Activated T-helper 1 cell treated with anti-CD3 and anti-CD28 coated beads, Interleukin-12 subunit alpha, Interleukin-12 subunit beta, Interleukin-2, Interleukin-4 antibody, amounts not matched to agents 30 ng/mL and 10 ng/mL and 1 ng/mL, durations not matched to agents 14 hours and 24 hours and 36 hours (primary cell): ENCODE data around the gene ZNF576. TPM values are rescaled to one million over a fixed set of nuclear protein-coding genes. Genes with fewer than 3 reads are reported as not detected.
"Not testable (repeated sequence)": the region's sequence is repeated elsewhere in the genome, so short reads cannot be mapped to it uniquely, and the experiment has no call there.

Experiments
- DNase-seq: peaks from one replicate; pipeline ENCODE4 v3.0.0; 2021; ENCODE audit warnings: low spot score
- H3K27ac Mint-ChIP-seq: one replicate; pipeline ENCODE4 v1.8.0; 2021; ENCODE audit warnings: mild to moderate bottlenecking, mixed read lengths
- H3K27me3 Mint-ChIP-seq: one replicate; pipeline ENCODE4 v1.8.0; 2022; ENCODE audit warnings: mild to moderate bottlenecking, moderate library complexity, mixed read lengths; ENCODE audit not compliant: insufficient read depth
- H3K36me3 Mint-ChIP-seq: one replicate; pipeline ENCODE4 v1.8.0; 2021; ENCODE audit warnings: low read depth, mixed read lengths
- H3K4me1 Mint-ChIP-seq: one replicate; pipeline ENCODE4 v1.8.0; 2021; ENCODE audit warnings: low read depth, mixed read lengths
- H3K4me3 Mint-ChIP-seq: one replicate; pipeline ENCODE4 v1.8.0; 2021; ENCODE audit warnings: mild to moderate bottlenecking, moderate library complexity, mixed read lengths
- H3K9me3 Mint-ChIP-seq: one replicate; pipeline ENCODE4 v1.8.0; 2021; ENCODE audit warnings: mixed read lengths
- intact Hi-C: fragments of 100-400 bp; cut with micrococcal nuclease; formaldehyde crosslinking; loops from one replicate; pipeline ENCODE4 v1.15.1; 2024
- total RNA-seq: library from RNA; stranded (reverse); gene quantifications from 2 replicates; pipeline ENCODE4 v1.2.3, GENCODE V29; 2022

ZNF576 gene
- total RNA-seq, 1 donor from 2014 or later, result 17.3 TPM

GRCh38 chr19:43581467-43581866 is 14.9 kb upstream of the ZNF576 start:
- DNase-seq, result no peak
- intact Hi-C loops, result no loop called here
- peaks cover 3% of the 10 kb centered on the region for H3K27me3 Mint-ChIP-seq
- H3K9me3 Mint-ChIP-seq, result no peaks in the 10 kb centered on the region
- H3K36me3 Mint-ChIP-seq, result peaks cover 12% of the 10 kb centered on the region
- no peak overlapping the region for H3K27ac Mint-ChIP-seq
- H3K4me1 Mint-ChIP-seq, result peaks cover 24% of the 10 kb centered on the region
- H3K4me3 Mint-ChIP-seq, result peak overlapping the region; percentile 51

- no peak overlapping the region for H3K4me3 Mint-ChIP-seq
- intact Hi-C loops, result no loop called here
- peaks cover 12% of the 10 kb centered on the region for H3K36me3 Mint-ChIP-seq
- no peak overlapping the region for H3K27ac Mint-ChIP-seq
- H3K27me3 Mint-ChIP-seq, result no peaks in the 10 kb centered on the region
- peaks cover 23% of the 10 kb centered on the region for H3K4me1 Mint-ChIP-seq
- no peaks in the 10 kb centered on the region for H3K9me3 Mint-ChIP-seq
- DNase-seq, result no peak
These were observed 13.9 kb upstream of the ZNF576 start for GRCh38 chr19:43582495-43582894.

GRCh38 chr19:43584484-43584883 is 11.9 kb upstream of the ZNF576 start:
- no peak for DNase-seq
- Mint-ChIP-seq H3K27me3 (no peaks in the 10 kb centered on the region), H3K9me3 (no peaks in the 10 kb centered on the region), H3K4me3 (no peak overlapping the region), H3K36me3 (peaks cover 17% of the 10 kb centered on the region), H3K4me1 (peaks cover 28% of the 10 kb centered on the region), H3K27ac (peak overlapping the region; percentile 63)
- intact Hi-C loops, result no loop called here

GRCh38 chr19:43586346-43586745 is 10.0 kb upstream of the ZNF576 start:
- Mint-ChIP-seq H3K36me3 (peaks cover 24% of the 10 kb centered on the region), H3K27me3 (no peaks in the 10 kb centered on the region), H3K4me3 (no peak overlapping the region), H3K9me3 (no peaks in the 10 kb centered on the region), H3K27ac (no peak overlapping the region), H3K4me1 (peaks cover 31% of the 10 kb centered on the region)
- intact Hi-C loops, result no loop called here
- DNase-seq, result no peak

- H3K27ac Mint-ChIP-seq, DNase-seq, intact Hi-C loops, H3K27me3 Mint-ChIP-seq, H3K4me3 Mint-ChIP-seq, H3K9me3 Mint-ChIP-seq: not testable (repeated sequence)
- Mint-ChIP-seq H3K4me1 (peaks cover 31% of the 10 kb centered on the region), H3K36me3 (peaks cover 24% of the 10 kb centered on the region)
These were observed 9.4 kb upstream of the ZNF576 start for GRCh38 chr19:43587029-43587428.

GRCh38 chr19:43589277-43589676 is 7.1 kb upstream of the ZNF576 start:
- Mint-ChIP-seq H3K9me3 (no peaks in the 10 kb centered on the region), H3K36me3 (peaks cover 34% of the 10 kb centered on the region), H3K4me1 (peaks cover 39% of the 10 kb centered on the region), H3K27me3 (no peaks in the 10 kb centered on the region), H3K4me3 (no peak overlapping the region), H3K27ac (no peak overlapping the region)
- no peak for DNase-seq
- intact Hi-C loops, result no loop called here

- Mint-ChIP-seq H3K4me1 (peaks cover 35% of the 10 kb centered on the region), H3K4me3 (no peak overlapping the region), H3K27me3 (no peaks in the 10 kb centered on the region), H3K9me3 (no peaks in the 10 kb centered on the region), H3K36me3 (peaks cover 34% of the 10 kb centered on the region), H3K27ac (peak overlapping the region; percentile 65)
- DNase-seq, result no peak
- intact Hi-C loops, result no loop called here
These were observed 6.7 kb upstream of the ZNF576 start for GRCh38 chr19:43589678-43590077.

GRCh38 chr19:43591904-43592772 is 4.3 kb upstream of the ZNF576 start:
- H3K4me1 Mint-ChIP-seq, result peaks cover 41% of the 10 kb centered on the region
- no peak for DNase-seq
- H3K27me3 Mint-ChIP-seq, result no peaks in the 10 kb centered on the region
- H3K36me3 Mint-ChIP-seq, result peaks cover 27% of the 10 kb centered on the region
- H3K9me3 Mint-ChIP-seq, result no peaks in the 10 kb centered on the region
- intact Hi-C loops, result no loop called here
- no peak overlapping the region for H3K4me3 Mint-ChIP-seq
- no peak overlapping the region for H3K27ac Mint-ChIP-seq

GRCh38 chr19:43592800-43593350 is 3.5 kb upstream of the ZNF576 start:
- Mint-ChIP-seq H3K27me3 (no peaks in the 10 kb centered on the region), H3K36me3 (peaks cover 27% of the 10 kb centered on the region), H3K27ac (peak overlapping the region; percentile 74), H3K4me1 (peaks cover 49% of the 10 kb centered on the region), H3K4me3 (peak overlapping the region; percentile 73), H3K9me3 (no peaks in the 10 kb centered on the region)
- no peak for DNase-seq
- intact Hi-C loops, result no loop called here

GRCh38 chr19:43594081-43594697 is 2.2 kb upstream of the ZNF576 start:
- Mint-ChIP-seq H3K27ac (peak overlapping the region; percentile 46), H3K36me3 (peaks cover 23% of the 10 kb centered on the region), H3K9me3 (no peaks in the 10 kb centered on the region), H3K4me3 (peak overlapping the region; percentile 73), H3K4me1 (peaks cover 52% of the 10 kb centered on the region), H3K27me3 (no peaks in the 10 kb centered on the region)
- DNase-seq, result no peak
- intact Hi-C loops, result loop anchor here (1.0 to 2.0 kb wide), 2 partner anchors 39 to 147 kb away; no protein-coding TSS in a partner anchor

GRCh38 chr19:43594710-43595604 is 1.4 kb upstream of the ZNF576 start:
- Mint-ChIP-seq H3K27me3 (no peaks in the 10 kb centered on the region), H3K4me3 (peak overlapping the region; percentile 97), H3K36me3 (peaks cover 19% of the 10 kb centered on the region), H3K9me3 (no peaks in the 10 kb centered on the region), H3K27ac (peak overlapping the region; percentile 97), H3K4me1 (peaks cover 44% of the 10 kb centered on the region)
- intact Hi-C loops, result loop anchor here (1.0 to 5.0 kb wide), 3 partner anchors 40 to 907 kb away; partner anchors contain the start of gene ZNF180
- peak; percentile 68 for DNase-seq

- peak overlapping the region; percentile 97 for H3K4me3 Mint-ChIP-seq
- peaks cover 17% of the 10 kb centered on the region for H3K36me3 Mint-ChIP-seq
- no peaks in the 10 kb centered on the region for H3K9me3 Mint-ChIP-seq
- peaks cover 43% of the 10 kb centered on the region for H3K4me1 Mint-ChIP-seq
- no peaks in the 10 kb centered on the region for H3K27me3 Mint-ChIP-seq
- peak overlapping the region; percentile 97 for H3K27ac Mint-ChIP-seq
- intact Hi-C loops, result loop anchor here (2.0 to 5.0 kb wide), 2 partner anchors 149 to 907 kb away; partner anchors contain the start of gene ZNF180
- DNase-seq, result peak; percentile 14
These were observed 793 bp upstream of the ZNF576 start for GRCh38 chr19:43595605-43595998.
